GM18870 (cell line): Measurements from ENCODE around the gene ADARB1.
"Not testable (repeated sequence)": the region's sequence is repeated elsewhere in the genome, so short reads cannot be mapped to it uniquely, and the experiment has no call there.

Experiments
- ATAC-seq: cut with Tn5 transposase; IDR thresholded peaks from one replicate; pipeline ENCODE4 v1.9.1; 2021; ENCODE audit warnings: moderate library complexity; ENCODE audit not compliant: unreplicated experiment

Gene ADARB1, protein sequence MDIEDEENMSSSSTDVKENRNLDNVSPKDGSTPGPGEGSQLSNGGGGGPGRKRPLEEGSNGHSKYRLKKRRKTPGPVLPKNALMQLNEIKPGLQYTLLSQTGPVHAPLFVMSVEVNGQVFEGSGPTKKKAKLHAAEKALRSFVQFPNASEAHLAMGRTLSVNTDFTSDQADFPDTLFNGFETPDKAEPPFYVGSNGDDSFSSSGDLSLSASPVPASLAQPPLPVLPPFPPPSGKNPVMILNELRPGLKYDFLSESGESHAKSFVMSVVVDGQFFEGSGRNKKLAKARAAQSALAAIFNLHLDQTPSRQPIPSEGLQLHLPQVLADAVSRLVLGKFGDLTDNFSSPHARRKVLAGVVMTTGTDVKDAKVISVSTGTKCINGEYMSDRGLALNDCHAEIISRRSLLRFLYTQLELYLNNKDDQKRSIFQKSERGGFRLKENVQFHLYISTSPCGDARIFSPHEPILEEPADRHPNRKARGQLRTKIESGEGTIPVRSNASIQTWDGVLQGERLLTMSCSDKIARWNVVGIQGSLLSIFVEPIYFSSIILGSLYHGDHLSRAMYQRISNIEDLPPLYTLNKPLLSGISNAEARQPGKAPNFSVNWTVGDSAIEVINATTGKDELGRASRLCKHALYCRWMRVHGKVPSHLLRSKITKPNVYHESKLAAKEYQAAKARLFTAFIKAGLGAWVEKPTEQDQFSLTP

DNA sequence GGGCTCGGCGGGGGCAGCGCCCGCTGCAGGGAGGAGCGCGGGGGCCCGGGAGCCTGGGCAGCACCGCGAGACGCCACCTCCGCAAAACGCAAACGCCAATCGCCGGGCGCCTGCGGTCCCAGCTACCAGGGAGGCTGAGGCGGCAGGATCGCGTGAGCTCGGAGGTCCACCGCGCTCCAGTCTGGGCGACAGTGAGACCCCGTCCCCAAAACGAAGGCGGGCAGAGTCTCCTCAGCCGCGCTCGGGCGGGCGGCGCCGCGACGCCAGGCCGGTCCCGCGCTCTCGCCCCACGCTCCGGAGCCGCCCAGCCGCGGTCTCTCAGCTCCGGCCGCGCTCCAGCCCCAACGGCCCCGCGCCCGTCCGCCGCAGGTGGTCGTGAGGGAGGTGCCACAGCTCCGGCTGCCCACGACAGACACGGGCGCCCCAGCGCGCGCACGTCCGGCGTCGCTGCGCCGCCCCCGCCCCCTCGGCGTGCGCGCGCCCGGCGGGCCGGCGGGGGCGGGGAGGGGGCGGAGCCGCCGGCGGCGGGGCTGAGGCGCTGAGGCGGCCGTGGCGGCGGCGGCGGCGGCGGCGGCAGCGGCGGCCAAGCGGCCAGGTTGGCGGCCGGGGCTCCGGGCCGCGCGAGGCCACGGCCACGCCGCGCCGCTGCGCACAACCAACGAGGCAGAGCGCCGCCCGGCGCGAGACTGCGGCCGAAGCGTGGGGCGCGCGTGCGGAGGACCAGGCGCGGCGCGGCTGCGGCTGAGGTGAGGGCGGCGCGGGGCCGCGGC, at the start of gene ADARB1:
Gene ADARB1, plus strand, starts transcription at position 533 of the 770 bp plus-strand sequence. CDS start 97,077 bp downstream, outside the sequence.
- ATAC-seq: no peak

DNA sequence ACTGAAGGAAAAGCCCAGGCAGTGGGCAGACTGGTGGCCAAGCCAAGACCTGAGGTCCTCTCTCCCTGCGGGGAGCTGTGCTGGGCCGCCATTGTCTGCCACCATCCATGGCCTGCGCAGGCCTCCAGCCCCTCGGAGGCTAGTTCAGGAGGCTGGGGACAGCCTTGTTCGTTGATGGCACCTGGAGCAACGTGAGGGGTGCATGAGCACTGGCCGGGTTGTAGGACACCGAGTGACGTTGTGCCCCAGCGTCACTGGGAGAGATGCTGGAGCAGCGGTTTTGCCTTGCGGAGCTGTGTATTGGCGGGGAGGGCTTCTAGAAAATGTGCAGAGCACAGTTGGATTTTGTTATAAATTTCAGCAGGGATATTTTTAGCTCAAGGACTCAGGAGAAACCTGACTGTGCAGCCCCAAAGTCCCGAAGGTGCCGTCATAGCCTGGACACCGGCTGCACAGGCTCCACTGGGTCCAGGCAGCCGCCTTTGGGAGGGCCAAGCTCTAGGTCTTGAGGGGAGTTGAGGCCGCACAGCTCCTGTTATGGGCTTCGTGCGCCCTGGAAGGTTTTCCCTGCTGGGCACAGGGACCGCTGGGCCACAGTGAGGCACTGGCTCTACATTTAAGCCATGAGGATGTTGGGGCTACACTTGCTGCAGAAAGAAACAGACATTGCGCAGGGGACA, 48.2 kb upstream of the ADARB1 start:
- ATAC-seq: no peak

DNA sequence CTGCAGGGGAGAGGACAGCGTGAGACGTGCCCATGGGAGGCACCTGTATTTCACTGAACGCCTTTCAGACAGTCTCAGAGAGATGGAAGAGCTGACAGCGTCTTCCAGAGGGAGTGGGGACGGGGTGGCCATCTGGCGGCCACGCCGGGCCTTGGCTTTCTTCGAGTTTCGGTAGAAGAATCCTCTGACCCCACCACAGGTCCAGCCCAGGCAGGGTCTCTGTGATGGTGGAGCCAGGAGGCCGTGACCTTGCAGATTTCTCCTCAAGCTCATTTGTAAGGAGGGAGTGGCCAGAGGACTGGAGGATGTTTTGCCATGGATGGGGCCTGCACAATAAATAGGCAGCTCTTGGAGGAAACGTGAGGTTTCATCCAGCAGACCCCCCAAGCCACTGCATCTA, 47.6 kb upstream of the ADARB1 start:
- ATAC-seq: no peak

DNA sequence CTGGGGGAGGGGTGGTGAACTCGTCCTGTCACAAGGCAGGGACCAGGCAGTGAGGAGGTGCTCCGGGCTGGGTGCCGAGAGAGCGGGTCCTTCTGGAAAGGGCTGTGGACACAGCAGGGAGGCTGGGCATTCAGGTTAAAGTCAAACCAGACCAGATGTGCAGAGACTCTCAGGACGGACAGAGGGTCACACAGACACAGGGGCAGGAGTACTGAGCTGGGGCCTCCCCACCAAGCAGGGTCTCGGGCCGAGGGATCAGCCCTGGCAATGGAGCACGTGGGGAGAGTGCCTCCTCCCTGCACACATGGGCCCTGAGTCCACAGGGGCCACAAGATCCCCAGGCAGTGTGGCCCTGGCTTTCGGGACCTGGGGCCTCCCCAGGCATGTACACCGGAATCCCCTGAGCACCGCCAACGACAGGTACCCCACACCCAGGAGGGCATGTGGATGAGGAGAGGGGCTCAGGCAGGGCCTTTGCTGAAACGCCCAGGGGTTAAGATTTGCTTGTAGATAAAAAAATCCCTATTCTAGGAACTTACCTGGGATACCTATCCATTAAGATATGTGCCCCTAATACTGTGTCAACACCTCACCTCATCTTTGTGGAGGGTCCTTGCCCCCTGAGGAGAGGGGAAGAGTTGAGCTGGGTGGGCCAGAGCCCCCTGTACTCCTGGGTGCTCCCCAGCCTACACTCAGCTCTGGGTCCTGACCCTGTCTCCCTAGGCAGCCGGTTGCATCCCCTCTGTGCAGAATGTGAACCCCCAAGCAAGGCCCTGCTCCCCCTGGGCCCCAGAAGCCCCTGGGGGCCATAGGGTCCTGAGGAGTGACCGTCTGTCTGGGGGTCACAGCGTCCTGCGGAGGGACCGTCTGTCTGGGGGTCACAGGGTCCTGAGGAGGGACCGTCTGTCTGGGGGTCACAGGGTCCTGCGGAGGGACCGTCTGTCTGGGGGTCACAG, 46.9 kb upstream of the ADARB1 start:
- ATAC-seq: no peak

DNA sequence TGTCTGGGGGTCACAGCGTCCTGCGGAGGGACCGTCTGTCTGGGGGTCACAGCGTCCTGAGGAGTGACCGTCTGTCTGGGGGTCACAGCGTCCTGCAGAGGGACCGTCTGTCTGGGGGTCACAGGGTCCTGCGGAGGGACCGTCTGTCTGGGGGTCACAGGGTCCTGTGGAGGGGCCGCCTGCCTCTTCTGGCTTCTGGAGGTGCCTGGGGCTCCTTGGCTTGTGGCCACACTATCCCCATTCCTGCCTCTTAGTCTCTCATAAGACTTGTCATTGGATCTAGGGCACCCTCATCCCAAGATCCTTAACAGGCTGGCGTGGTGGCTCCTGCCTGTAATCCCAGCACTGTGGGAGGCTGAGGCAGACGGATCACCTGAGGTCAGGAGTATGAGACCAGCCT, 45.7 kb upstream of the ADARB1 start:
- not testable (repeated sequence) for ATAC-seq

DNA sequence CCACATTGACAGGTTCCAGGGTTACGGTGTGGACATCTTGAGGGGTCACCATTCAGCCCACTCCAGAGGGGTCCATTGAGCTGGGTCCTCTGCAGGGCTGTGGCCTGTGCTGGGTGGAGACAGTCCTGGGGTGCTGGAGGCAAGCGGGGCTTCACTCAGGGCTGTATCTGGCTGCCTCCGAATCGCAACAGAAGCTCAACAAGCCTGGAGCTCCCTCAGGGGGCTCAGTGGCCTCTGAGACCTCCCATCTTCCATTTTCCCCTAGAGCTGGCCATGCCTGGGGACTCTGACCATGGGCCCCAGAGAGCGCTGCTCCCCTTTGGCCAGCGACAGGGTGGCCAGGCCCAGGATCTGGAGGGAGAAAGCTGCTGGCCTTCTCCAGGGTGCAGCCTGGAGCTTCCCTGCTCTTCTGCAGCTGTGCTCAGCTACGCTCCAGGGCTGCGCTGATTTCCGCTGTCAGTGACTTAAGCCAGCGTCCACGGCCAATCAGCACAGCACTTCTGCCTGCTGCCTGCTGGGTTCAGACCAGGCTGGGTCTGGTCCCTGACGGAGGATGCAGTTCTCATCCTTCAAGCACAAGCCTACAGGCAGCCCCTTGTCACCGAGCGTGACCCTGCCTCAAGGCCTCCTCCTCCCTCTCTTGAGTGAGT, 45.0 kb upstream of the ADARB1 start:
- ATAC-seq: no peak

DNA sequence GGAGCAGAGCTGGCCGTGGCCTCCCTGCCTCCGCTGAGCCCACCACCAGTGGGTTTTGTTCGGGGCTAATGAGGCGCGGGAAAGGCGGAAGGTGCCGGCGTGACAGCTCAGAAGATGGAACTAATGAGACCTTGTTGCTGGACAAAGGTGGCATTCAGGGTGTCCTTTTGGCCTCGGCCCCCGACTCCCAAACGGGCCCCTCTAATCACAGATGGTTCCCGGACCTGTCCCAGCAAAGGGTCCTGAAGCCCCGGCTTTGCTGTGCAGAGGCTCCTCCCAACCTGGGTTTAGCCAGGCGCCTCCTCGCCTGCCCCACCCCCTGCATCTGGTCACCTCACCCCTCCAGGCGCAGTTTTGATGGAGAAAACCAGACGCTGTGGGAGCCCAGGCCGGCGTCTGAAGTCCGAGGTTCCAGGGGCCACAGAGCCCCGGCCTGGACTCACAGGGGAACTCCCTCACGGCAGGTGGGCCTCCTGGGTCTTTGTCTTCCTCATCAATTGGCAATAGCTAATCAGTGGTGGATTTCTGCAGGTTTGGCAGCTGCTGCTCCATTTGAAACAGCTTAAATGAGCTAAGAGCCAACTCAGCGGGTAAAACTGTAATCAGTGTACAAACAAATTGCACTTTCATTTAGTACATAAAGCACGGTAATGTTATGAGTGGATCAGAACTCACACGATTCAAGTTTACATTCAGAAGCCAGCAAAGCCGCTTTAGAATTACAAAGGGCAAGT, 44.3 kb upstream of the ADARB1 start:
- no peak for ATAC-seq

DNA sequence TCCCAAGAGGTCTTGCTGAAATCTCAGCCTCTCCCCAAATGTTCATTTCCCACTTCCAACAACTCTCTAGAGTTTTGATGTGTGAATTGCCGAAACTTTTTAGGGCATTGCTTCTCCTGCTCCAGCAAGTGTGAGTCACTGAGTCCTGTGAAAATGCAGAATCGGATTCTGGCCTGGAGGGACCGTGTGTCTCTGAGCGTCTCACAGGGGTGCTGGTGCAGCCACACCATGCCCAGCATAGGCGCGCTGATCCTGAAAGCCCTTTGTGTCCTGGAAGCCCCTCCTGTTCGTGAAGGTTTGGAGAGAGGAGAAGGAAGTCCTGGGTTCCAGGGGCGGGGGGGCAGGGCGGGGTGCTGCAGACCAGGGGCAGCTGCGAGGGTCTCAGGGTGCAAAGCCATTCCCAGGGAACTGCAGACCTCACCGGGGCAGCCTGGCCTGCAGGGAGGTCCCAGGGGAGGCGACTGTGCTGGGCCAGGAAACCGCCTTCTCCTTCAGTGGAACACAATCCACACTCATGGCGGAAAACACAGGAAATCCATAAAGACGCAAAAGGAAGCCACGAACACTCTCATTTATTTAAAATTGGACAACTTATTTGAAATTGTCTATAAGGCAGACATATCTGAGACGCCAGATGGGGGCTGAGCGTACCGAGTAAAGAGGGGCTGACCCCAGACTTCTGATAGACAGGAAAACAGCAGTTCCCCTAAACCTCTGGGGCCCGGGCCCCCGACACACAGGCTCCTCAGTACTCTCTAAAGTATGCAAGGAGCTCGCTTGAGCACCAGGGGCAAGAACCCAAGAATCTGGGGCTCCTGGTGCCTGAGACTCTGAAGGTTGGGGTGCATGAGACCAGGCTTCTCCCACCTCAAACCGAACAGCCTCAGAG, 43.5 kb upstream of the ADARB1 start:
- ATAC-seq: no peak

DNA sequence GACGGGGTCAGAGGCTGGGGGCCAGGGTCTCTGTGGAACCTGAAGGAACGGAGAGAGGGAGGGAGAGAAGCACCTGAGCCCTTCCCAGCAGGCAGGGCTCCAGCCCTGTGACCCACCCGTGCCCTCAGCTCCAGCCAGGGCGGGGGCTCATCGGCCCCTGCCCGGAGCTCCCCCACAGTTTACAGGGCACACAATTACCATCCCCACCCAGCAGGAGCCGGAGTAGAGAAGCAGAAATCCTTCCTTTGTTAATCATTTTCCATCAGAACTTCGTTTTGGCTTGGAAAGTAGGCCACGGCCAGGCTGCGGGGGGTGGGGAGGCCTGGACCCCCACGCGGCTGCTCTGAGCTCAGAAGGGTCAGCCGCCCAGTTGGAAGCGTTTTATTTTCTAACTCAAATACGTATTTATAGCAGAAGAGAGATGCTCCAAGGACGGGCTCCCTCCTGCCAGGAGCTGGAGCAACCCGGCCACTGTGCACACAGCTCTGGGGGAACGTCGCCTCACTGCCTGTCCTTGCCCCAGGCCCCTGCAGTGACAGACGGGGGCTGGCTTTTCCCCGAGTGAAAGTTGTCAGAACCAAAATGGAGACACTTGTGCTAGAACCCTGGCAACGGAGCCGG, 42.7 kb upstream of the ADARB1 start:
- ATAC-seq: no peak

DNA sequence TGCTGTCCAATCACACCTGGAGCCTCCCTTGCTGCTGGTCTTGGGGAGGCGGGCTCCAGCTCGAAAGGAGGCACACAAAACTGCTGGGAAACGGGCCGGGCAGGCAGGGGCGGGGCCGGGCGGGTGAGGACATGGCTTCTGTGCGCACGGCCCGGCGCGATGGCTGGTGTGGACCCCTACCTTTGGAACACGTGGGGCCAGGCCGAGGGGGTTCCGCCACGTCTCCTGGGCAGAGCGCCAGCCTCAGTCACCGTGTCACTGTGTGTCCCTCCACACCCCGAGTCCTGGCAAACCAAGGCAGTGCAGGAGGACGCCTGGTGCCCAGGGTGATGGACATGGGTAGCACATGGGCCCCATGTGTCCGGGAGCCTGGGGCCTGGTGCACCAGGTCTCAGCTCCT, 42.0 kb upstream of the ADARB1 start:
- ATAC-seq: no peak

DNA sequence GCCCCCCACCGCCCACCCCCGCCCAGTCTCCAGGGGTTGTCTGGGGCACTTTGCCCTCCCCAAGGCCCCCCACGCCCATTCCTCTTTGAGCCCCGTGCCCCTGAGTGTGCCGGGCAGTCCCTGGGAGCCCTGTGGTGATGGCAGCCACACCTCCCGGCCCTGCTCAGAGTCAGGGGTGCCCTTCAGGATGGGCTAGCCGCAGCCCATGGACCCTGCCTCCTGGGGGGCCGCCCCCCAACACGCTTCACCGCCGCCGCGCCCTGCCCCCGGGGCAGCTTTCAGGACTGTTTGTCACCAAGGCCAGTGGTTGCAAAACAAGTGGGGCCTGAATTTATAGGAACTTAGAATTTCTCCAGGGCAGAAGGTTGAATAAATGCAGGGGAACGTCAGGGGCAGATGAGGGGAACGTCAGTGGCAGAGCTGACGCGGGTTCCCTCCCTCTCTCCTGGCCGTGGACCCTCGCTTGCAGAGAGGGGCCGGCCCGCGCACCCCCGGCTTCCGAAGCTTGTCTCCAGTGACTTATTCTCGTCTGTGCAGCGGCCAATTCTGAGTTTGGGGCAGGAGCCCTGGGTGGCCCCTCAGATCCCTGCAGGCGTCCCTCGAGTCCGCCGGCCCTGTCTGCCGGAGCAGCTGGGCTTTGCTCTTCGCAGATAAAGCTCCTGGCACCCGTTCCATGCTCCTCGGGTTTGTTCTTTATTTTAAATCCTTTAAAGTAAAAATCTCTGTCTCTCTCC, 41.2 kb upstream of the ADARB1 start:
- no peak for ATAC-seq

DNA sequence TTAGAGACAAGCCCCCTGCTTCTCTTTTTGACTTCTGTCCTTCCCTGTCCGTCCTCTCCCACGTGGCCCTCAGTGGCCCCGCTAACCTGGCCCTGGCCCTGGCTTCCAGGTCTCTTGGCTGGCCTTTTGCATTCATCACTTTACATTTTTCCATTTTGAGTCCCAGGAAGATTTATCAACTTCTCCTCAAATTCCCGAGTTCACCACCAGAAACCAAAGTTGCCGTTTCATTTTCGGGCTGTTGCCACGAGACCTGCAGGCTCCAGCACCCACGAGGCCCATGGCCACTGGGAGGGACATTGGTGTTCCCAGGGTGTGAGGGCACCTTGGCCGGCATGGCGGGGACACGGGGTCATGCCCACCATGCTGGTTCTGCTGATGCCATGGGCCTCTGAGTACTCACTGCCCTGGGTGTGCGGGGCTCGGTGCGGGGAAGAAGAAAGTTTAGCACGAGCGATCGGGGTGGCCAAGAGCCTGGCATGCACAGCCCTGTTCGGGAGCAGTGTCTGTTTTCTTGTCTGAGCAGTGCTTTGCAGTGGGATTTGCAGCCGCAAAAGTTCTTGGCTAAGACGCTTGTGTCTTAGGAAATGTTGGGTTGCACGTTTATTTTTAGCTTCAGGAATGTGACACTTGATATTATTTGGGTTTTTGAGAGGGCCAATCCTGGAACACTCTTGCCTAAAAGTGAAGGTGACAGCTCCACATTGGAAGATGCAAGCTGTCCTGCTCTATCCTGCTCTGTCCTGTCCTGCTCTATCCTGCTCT, 40.4 kb upstream of the ADARB1 start:
- no peak for ATAC-seq

DNA sequence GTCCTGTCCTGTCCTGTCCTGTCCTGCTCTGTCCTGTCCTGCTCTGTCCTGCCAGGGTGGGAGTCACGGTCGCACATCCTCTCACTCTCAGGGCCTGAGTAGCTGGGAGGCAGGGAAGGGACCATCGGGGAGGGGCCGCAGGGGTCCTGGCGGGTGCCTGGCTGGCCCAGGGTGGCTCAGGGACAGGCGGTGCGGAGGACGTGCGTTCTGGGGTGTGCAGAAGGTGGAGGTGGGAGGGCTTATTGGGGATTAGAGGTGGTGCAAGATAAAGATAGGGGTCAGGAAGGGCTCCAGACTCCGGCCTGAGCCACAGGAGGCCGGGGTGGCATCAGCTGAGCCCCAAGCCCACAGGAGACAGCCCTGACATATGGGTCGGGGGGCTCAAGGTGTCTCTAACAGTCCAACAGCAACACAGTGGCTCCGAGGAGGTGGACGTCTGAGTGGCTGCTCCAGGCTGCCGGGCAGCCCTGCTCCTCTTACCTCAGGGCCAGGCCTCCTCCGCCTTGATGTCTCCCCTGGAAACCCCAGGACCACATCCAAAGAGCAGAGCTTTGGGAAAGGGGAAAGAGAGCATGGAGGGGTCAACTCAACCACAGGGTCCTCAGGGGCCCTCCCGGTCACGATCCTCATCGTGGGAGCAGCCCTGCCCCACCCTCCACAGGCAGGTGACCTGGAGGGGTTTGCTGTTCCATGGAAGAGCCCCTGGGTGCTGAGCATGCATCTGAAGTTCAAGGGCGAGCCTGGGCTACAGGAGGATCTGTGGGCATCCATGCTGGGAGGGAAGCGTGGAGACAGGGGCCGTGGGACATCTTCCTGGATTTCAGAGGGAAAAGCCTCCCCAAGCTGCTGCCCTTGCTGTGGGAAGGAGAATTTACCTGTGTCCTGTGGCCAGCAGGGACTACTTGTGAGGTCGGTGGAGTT, 39.6 kb upstream of the ADARB1 start:
- no peak for ATAC-seq

DNA sequence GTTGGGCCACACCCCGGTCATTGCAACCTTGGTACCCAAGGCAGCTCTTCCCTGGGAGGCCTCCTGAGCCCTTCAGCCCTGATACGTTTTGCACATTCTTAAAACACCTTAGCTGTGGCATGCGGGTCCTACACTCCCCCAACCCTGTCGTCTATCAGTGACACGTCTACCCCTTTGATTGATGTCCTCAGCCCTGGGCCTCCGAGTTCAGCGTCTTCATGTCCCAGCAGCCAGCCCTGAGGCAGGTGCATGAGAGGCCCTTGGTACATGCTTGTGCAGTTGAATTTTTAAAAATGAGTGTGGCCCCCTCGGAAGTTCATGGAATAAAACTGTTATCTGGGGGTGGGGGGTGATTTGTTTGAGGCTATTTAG, 38.9 kb upstream of the ADARB1 start:
- no peak for ATAC-seq

DNA sequence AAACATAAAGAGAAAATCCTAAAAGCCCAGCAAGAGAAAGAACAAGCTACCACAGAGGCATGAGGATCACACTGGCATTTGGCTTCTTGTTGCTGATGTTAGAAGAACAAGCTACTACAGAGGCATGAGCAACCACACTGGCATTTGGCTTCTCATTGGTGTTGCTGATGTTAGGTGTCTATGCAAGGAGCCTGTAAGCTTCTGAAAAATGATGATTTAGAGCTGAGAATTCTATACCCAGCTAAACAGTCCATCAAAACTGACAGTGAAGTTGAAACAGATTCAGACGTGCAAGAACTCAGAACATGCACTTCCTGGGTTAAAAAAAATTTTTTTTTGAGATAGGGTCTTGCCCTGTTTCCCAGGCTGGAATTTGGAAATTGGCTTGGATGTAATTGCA, 37.8 kb upstream of the ADARB1 start:
- no peak for ATAC-seq
